Transverse colon (tissue), 4 donors: Measurements from ENCODE around the gene GDF2.

Experiments
- CTCF ChIP-seq, 5 experiments: fragments of 200-600 bp in 3 of 5; fragments of 450-650 bp in 2 of 5; sonication (generic) in 3 of 5; IDR thresholded peaks; 1 replicate in 2 of 5; 2 replicates in 3 of 5; pipeline ENCODE4 v1.5.1; 2016 to 2017; ENCODE audit warnings: antibody characterized with exemption in 5 of 5, inconsistent platforms in 3 of 5, mild to moderate bottlenecking in 2 of 5, moderate library complexity in 1 of 5
- POLR2AphosphoS5 ChIP-seq, 3 donors: sonication (generic); formaldehyde crosslinking; IDR thresholded peaks; one replicate each; pipeline ENCODE4 v1.6.1; 2016; ENCODE audit warnings: antibody characterized with exemption in 3 of 3

- no peak for TF ChIP-seq POLR2AphosphoS5 (IDR thresholded peaks at IDR 0.05)
- TF ChIP-seq CTCF (IDR thresholded peaks at IDR 0.05): no peak
Observed at GRCh38 chr10:47320812-47321211, 1.4 kb upstream of the GDF2 start.
